ENCODE measurements around the gene HEPHL1.

HEPHL1 gene

DNA sequence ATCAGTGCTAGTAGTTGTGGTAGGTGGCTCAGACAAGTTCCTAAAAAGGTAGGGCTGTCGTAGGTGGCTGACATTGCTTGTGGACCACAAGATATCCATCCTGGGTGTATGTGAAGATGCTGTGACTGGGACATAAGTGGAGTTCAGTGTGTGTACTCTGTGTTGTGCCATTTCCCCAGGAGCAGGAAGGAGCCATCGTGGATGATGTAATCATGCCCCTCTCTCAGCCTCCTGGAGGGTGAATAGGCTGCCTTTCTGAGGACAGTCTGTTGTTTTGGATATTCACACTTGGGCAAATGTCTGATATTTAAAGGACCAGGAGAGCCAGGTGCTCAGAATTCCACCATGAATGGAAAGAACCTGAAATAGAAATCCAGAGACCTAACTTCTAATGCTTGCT lies 2.7 kb downstream of the HEPHL1 start:
- DNase-seq, result no peak

DNA sequence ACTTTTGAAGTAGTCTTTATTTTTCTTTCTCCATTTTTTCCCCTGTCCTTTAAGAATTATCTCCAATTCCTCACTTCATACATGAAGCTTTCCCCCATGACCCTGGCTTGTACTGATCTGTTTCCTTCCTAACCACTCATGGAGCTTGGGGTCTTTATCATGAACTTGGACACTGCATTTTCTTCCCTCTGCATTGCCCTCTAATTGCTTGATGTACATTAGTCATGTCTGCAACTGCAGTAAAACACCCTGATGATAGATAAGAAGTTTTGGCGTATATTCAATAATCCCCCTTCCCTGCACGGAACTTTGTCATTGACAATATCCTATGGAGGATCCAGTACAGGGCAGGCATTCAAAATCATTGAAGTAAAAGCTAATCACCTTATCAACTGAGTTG lies 3.4 kb downstream of the HEPHL1 start:
- DNase-seq, result no peak

DNA sequence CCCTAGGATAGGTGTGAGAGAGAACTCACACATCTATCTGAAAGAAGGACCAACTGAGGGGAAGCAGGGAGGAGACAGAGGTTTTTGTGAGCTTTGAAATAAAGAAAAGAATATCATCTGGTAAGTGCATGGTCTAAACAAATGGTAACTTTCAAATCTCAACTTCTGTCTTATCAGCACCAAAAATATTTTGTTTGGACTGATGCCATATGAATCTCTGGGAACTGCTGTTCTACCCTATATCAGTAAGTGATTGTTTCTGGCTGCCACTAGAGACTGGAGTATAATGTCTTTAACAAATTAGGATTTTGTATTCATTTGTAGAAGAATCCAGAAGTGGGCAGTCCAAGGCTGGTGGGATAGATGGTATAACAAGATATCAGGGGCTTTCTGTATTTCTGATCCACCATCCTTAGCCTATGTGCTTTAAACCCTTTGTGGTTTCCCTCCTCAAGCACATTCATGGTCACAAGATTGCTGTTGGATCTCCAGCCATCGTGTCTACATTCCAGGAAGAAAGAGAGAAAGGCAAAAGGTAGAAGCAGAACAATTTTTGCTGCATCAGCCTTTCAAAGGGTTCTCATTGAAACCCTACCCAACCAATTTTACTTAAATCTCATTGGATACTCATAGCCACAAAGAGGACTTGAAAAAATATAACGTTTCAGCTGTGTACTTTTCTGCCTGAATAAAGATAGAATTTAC lies 4.7 kb downstream of the HEPHL1 start:
- no peak for DNase-seq

DNA sequence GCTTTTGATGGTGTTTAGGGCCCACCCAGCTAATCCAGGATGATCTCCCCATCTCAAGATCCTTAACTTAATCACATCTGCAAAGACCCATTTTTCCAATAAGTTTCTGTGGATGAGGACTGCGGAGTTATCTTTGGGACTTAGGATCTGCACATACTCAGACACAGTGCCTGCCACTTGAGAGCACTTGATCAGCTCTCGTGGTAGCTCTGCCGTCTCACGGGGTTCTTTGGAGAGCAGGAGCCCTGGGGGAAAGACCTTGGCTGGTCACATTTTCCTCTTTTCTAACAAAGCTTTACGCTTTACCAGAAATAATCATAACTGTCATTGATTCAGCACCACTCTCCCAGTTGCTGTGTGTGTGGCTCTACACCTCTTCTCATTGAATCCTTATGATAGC lies 6.1 kb downstream of the HEPHL1 start:
- DNase-seq, result no peak

DNA sequence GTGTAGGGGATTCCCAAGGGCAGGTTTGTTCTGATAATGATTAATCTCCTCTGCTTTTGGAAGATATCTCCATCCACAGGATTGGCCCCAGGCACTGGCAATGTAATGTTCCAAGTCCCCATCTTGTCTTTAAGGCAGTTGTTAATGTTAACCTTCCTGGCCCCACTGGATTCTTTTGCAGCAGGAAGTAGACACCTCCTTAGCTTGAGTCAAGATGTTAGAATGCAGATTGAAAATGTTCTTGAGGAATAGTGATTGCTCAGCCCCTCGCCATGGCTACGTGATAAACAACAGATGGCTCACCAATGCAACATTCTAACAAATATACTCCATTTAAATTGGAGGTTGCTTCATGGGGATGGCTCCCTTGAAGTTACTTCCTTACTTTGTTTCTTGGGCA lies 7.3 kb downstream of the HEPHL1 start:
- peak; percentile 85 for DNase-seq

DNA sequence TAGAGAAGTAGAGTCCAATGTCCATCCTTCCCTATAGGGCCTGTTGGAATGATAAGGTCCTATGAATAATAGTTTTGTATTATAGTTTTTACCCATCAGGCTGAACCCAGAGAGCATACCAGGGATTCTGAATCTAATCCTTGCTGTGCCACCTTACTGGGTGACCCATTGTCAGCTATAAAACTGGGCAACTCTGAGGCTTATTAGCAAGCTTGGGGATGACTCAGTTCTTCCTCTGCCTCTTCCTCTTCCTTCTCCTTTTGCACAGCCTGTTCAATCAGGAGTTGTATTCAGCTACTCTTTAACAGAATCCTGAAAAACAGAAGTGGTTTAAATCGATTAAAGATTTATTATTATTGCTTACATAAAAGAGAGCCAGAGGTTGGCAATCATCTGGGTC lies 8.9 kb downstream of the HEPHL1 start:
- DNase-seq, result no peak

DNA sequence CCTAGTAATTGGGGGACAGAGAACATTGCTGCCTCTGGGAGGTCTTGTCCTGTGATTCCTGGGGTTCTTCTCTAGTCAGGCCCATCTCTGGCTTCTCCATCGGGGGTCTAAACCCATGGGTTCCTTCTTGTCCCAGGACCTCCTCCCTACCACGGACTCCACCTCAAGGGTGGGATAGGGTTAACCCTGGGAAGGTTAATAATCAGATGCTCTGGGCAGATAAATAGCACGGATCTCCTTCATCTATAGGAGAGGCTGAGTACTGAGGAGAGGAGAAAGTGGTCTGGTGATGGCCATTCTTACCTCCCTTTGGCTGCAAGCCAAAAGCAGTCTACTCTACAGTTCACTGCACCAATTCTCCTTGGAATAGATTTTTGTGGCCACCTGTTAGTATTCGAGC lies 10.5 kb downstream of the HEPHL1 start:
- DNase-seq, result no peak

DNA sequence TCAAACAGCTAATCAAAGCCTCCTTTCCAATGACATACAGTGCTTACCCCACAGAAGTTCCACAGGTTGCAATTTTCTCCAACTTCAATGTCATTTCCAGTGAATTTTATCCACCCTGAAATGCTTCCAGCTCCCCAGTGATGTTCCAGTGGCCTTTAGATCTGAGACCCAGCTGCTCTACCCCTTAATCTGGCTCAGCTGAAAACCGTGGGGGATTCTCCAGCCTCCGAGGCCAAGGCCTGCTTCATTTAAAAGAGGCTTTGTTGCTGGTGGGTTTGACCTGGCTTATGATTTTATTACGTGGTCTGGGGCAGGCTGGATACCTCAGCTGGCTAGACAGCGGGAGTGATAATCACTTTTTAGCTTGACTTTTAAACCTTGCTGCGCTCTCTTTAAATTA lies 10.9 kb downstream of the HEPHL1 start:
- no peak for DNase-seq

DNA sequence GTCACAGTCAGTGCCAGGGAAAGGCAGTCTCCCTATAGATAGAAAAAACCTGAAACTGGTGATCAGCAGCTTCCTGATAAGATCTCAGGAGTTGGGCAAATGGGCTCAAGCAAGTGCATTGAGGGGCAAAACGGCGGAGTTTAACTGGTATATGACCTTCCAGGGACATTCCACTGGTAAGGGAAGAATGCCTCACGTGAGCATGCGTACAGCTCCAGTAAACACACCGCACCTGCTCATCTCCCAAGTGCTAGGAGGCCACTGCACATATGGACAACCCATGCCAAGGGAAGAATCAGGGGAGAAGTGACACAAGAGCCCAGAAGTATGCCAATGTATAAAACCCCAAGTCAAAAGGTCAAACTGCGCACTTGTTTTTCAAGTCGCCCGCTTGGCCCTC lies 11.6 kb downstream of the HEPHL1 start:
- no peak for DNase-seq

DNA sequence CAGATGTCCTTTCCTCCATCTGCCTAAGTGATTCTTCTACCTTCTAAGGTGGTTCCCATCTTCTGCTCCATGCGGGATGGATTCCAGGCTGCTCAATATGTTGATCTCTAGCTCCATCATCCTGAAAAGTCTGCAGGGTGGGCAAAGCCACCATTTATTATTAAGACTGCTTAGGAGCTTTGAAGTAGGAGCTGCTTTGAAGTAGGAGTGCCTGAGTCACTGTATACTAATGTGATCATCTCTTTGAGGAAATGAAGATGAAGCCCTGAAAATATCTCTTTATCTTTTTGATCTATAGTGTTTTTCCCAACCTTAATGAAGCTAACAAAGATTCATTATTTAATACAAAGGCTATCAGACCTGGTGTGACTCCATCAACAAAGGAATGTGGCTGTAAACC lies 13.1 kb downstream of the HEPHL1 start:
- no peak for DNase-seq

DNA sequence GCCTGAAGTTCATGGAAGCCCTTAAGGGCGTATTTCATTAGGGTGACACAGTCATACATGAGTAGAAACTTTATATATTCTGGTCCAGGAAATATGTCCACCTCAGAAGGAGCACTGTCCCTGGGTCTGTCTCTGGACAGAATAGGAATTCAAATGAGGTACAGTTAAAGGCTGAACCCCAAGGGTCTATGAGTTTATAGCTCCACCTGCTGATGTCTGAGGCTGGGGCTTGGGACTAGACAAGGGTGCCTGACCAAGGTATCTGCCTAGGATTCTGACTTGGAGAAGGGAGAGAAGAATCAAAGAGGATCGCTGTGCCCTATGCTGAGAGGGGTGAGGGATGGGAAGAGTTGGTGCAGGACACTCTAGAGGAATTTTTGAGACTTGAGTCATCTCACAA lies 14.9 kb downstream of the HEPHL1 start:
- DNase-seq, result no peak

DNA sequence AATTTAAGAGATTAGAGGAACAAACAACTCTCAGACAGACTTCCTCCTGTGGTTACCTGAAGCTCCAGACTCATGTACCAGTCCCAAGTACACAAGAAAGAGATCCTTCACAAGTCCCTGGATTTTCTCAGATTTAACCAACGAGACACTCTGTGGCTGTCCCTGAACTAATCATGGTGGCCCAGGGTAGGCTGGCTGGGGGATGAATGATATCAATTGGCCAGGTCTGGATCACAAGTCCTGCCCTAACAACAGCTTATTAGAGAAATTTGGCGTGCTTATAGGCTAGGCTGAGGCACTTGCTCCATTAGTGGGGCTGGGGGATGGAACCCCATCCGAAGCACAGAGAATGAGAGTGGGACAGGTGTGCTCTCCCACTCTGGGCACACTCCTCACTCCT lies 22.1 kb downstream of the HEPHL1 start:
- DNase-seq, result no peak

DNA sequence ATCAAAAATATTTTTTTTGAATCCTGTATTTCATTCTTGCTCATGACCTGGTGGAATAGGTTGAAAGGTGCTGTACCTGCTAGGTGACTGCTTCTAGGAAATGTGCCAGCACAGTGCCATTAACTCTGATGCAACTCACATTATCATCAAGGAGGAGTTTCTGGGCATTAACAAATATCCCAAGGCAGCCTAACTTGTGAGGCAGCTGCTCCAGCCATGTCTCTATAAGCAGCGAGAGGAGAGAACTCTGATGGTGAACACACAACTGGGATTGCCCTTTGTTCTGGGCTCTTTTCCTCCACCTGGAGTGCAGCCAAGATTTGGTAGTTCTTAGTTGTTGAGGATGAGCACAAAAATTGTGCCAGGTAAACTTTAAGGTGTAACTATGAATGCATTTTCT lies 25.6 kb downstream of the HEPHL1 start:
- no peak for DNase-seq

DNA sequence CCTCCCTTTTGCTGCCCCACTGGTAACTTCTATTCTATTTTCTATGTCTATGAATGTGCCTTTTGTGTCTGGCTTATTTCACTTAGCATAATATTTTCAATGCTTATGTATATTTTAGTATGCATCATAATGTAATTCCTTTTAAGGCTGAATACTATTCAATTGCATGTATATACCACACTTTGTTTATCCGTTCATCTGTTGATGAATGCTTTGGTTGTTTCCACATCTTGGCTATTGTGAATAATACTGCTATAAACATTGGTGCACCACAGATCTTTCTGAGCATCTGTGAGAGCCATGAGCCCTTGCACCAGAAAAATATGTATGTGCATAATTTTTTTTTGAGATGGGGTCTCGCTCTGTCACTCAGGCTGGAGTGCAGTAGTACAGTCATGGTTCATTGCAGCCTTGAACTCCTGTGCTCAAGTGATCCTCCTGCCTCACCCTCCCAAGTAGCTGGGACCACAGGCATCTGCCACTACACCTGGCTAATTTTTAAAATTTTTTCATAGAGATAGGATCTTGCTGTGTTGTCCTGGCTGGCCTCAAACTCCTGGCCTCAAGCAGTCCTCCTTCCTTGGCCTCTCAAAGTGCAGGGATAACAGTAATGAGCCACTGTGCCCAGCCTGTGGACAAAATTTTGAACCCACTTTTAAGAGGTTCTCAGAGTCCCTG lies 27.0 kb downstream of the HEPHL1 start:
- no peak for DNase-seq

DNA sequence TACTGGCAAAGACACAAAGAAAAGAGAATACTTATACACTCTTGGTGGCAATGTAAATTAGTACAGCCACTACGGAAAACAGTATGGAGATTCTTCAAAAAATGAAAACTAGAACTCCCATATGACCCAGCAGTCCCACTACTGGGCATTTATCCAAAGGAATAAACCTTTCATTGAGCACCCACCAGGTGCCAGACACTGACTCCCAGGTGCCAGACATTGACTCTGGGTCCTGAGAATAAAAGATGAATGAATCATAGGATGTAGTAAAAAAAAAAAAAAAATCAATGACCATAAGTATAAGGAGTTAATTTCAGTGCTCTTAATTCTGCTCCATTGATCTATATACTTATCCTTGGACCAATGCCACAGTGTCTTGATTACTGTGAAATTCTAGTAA lies 28.2 kb downstream of the HEPHL1 start:
- DNase-seq, result no peak

DNA sequence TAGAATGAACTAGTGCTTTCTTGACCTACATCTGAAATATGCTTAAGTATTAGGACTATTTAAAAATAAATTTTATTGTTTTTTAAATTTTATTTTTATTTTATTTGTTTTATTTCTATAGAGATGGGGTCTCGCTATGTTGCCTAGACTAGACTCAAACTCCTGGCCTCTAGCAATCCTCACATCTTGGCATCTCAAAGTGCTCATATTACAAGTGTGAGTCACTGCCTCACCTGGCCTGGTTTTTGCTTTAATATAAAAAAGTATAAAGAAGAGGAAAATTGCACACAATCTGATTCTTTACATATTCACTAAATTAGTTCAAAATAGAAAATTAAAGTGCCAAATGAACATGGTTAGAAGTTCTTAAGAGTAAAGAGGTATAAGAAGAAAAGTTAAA lies 37.5 kb downstream of the HEPHL1 start:
- DNase-seq, result no peak

DNA sequence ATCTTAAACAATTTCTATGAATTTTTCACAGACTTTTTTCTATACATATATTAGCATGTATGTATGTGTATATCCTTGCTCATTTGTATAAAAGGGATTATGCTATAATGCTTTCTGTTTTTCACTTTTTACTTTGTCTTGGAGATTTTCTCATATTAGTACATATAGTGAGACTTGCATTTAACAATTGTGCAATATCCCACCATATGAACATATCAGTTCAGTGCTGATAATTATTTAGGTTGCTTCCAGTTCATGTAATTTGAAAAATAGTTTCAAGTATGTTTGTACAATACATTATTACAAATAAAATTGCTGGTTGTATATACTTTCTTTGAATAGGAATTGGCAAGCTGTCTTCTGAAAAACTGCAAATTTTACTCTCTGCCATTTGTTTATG lies 37.9 kb downstream of the HEPHL1 start:
- DNase-seq, result no peak

DNA sequence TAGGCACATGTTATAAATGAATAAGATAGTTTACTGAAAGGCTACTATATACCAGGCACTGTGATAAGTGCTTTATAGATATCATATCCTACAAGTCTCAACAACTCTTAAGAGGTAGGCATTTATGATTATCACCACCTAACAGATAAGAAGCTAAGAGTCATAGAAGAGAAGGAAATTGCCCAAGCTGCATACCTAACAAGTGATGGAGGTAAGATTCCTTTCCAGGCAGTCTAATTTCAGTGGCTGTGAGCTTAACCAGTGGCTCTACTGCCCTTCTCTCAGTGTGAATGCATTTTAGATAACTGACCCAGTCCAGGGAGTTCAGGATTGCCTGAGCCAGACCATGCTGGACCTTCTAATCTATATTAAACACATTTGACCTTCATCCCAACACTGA lies 39.2 kb downstream of the HEPHL1 start:
- no peak for DNase-seq

DNA sequence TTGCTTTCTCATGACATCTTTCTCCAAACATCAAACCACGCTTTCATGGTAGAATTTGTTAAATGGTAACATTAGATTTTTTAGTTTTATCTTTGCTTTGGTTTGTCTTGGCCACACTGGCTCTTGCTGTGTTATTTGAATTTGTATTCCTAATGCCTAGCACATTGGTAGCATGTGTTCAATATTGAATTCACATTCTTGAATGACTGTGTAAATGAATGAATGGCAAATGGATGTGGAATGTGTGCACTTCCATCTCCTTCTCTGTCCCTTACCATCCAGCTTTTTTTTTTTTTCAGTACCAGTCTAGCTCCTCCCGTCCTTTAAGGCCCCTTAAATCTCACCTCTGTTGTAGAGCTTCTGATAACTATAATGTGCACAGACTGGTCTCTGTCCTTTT lies 41.2 kb downstream of the HEPHL1 start:
- no peak for DNase-seq

DNA sequence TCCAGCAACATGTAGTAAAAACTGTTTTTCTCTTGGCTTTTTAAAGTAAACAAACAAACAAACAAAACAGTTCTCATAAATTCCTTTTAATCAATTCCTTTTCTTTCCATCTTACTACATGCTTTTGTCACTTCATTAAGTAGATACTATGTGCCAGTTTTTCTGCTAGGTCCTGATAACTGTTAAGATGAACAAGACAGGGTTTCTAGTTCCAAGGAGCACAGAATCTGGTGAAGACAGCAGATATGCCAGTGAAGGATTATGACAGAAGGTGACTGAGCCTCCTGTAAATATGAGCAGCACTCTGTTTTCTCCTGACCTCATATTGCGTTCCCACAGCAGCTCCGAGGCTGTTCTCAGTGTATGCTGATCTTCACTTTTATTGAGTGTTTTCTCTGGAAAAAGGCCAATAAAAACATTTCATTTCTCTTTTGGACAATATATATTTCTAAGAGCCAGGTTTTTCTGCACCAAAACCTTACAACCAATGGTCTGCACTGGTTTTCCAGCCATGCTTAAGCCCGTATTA lies 45.8 kb downstream of the HEPHL1 start:
- no peak for DNase-seq

DNA sequence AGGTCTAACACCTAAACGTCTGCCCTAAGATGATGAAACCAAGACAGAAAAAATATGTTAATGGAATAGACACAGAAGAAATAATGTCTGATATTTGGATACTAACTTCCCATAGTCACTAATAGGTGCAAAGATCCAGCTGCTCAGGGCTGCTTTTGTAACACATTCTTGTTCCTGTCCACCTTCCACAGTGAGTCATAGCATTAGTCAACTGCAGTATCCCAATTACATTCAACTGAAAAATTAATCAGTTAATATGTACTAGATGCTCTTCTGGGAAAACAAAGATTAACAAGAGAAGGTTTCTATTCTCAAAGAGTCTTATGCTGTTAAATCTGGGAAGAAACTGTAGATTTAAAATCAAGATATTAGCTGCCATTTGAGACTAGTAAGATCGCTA lies 47.6 kb downstream of the HEPHL1 start:
- peak; percentile 11 for DNase-seq

DNA sequence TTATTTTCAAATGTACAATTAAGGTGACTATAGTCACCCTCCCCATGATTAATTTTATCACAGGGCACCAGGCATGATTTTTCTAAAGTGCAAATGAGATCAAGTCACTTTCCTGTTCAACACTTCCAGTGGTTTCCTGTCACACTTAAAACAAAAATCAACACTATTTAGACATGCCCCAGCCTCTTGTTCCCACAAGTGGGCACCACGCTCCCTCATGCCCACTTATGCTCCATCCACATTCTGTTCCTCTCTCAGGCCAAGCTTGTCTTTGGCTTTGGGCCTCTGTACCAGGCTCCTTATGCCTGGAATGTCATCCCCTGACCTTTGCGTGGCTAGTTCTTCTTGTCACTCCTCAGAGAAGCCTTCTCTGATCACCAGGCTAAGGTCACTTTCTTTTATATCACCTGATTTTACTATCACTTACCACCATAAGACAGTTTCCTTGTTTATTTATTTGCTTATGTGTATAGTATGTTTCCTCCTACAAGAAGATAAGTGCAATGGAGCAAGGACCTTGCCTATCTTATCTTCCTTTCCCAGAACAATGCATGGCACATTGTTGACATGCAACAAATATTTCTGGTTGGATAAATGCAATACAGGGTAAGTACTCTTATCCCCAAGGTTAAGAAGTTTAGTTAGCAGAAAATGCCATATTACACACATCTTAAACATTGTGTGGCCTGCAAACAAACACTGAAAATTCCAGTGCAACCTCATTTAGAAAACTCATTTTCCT lies 56.6 kb downstream of the HEPHL1 start:
- DNase-seq, result no peak

DNA sequence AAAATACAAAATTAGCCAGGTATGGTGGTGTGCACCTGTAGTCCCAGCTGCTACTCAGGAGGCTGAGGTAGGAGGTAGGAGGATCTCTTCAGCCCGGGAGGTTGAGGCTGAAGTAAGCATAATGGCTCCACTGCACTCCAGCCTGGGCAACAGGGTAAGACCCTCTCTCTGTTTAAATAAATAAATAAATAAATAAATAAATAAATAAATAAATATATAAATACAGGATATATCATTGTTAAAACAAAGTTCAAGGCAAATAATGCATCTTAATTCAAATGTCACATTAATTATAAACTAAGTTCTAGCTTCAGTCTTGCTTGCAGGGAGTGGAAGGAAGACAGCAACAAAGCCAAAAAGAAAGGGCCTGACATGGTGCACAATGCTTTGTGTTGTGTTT lies 63.0 kb downstream of the HEPHL1 start:
- DNase-seq, result no peak

DNA sequence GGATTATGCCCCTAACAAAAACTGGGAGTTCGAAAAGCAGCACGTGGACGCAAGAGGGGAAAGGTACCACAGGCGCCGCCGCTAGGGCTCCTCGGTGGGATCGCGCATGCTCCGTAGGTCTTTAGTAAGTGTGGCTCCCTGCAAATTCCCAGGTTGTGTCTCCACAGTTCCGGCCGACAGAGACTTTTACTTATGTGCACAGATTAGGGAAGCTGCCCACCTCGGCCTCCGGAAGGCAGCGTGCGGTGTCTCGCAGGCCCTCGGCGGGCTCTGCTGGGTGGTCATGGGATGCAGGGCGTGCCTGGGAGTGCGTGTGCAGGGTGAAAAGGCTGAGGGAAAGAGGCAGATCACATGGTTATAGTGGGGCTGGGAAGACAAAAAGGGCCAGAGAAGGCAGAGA lies 67.8 kb downstream of the HEPHL1 start:
- DNase-seq, result no peak

All from EL (cell line).